K562 (cell line): Measurements from ENCODE around the gene GLIS1. TPM values are rescaled to one million over a fixed set of nuclear protein-coding genes. Genes with fewer than 3 reads are reported as not detected.

Source experiments
- ATAC-seq: fragments of 200-7000 bp; cut with Tn5 transposase; 3 replicates; pipeline ENCODE4 v1.9.1; 2020; ENCODE audit warnings: moderate library complexity
- BruUV-seq: library from RNA; stranded (reverse); fragments of 400-500 nt; replicated peaks from 2 replicates; lab custom pipeline; 2021; lab: Mats Ljungman, UMichigan
- CTCF ChIA-PET: fragments of 300-600 bp; formaldehyde crosslinking; extraction: SDS; loops from one replicate; lab custom pipeline; 2021; ENCODE audit warnings: low intra/inter-chr PET ratio; lab: Yijun Ruan, JAX
- POLR2A ChIA-PET: fragments of 300-600, 350-650 bp; sonication (Branson Sonifier 250); formaldehyde crosslinking; extraction: SDS; loops from one replicate; lab custom pipeline; 2021; ENCODE audit warnings: antibody characterized with exemption, inconsistent platforms; lab: Yijun Ruan, JAX
- DNase-seq, 4 experiments: peaks; one replicate each; pipeline versions ENCODE4 v3.0.0 to v3.0.0-alpha.2; 2011 to 2018; ENCODE audit warnings: low spot score in 3 of 4, mixed read lengths in 3 of 4; ENCODE audit errors: extremely low read depth in 1 of 4
- FAIRE-seq: peaks from 2 replicates; lab custom pipeline; 2011; peaks lifted over from hg19 to GRCh38; lab: Jason Lieb, UNC
- H2AFZ ChIP-seq: 2 replicates; pipeline ENCODE4 v1.6.0; 2011; ENCODE audit warnings: low read depth, low read length, control low read depth, inconsistent platforms
- H3K27ac ChIP-seq: fragments of 200-600 bp; 3 replicates; pipeline ENCODE4 v1.8.0; 2011; ENCODE audit warnings: low read depth, mild to moderate bottlenecking, control low read depth, inconsistent platforms, low read length, moderate library complexity, mixed read lengths; ENCODE audit errors: extremely low read depth
- H3K27me3 ChIP-seq, 2 experiments: fragments of 300-600 bp in 1 of 2; 2 replicates in 1 of 2; 3 replicates in 1 of 2; pipeline versions ENCODE4 v1.6.0 to v1.8.0; 2011; ENCODE audit warnings: inconsistent platforms in 2 of 2, low read length in 2 of 2, mild to moderate bottlenecking in 1 of 2, mixed read lengths in 1 of 2, moderate library complexity in 1 of 2; ENCODE audit not compliant: control insufficient read depth in 2 of 2, insufficient read depth in 2 of 2
- H3K36me3 ChIP-seq: fragments of 300-600 bp; 3 replicates; pipeline ENCODE4 v1.8.0; 2011; ENCODE audit warnings: mild to moderate bottlenecking, low read length, inconsistent platforms; ENCODE audit not compliant: control insufficient read depth, insufficient read depth
- H3K4me1 ChIP-seq, 2 experiments: fragments of 200-600 bp in 1 of 2; replicated peaks in 1 of 2; 2 replicates in 1 of 2; 3 replicates in 1 of 2; pipeline versions ENCODE4 v1.5.1 to v1.8.0; 2011; ENCODE audit warnings: inconsistent platforms in 2 of 2, low read length in 2 of 2, mild to moderate bottlenecking in 1 of 2, mixed read lengths in 1 of 2, moderate library complexity in 1 of 2; ENCODE audit not compliant: control insufficient read depth in 2 of 2, insufficient read depth in 2 of 2
- H3K4me2 ChIP-seq: 2 replicates; pipeline ENCODE4 v1.6.1; 2011; ENCODE audit warnings: low read length, control low read depth, inconsistent platforms, mixed read lengths; ENCODE audit not compliant: insufficient read depth
- H3K4me3 ChIP-seq: fragments of 200-600 bp; sonication (generic), shearing (Covaris generic); 2 replicates; pipeline ENCODE4 v1.5.1; 2016; ENCODE audit warnings: control low read depth, inconsistent platforms
- H3K79me2 ChIP-seq: fragments of 200-600 bp; 3 replicates; pipeline ENCODE4 v1.8.0; 2011; ENCODE audit warnings: low read length, inconsistent platforms; ENCODE audit not compliant: control insufficient read depth, insufficient read depth
- H3K9ac ChIP-seq, 2 experiments: 2 replicates each; pipeline versions ENCODE4 v1.6.0 to v1.6.1; 2011; ENCODE audit warnings: low read depth in 2 of 2, low read length in 2 of 2, control low read depth in 1 of 2, inconsistent platforms in 1 of 2, mild to moderate bottlenecking in 1 of 2, mixed read lengths in 1 of 2; ENCODE audit not compliant: insufficient read depth in 1 of 2
- H3K9me1 ChIP-seq: one replicate; pipeline ENCODE4 v1.6.0; 2011; ENCODE audit warnings: inconsistent platforms, mild to moderate bottlenecking, low read length, moderate library complexity; ENCODE audit not compliant: control insufficient read depth, insufficient read depth
- H3K9me3 ChIP-seq: replicated peaks from 2 replicates; pipeline ENCODE4 v1.5.1; 2011; ENCODE audit warnings: low read depth, low read length, inconsistent platforms; ENCODE audit not compliant: control insufficient read depth, insufficient read depth
- H4K20me1 ChIP-seq: replicated peaks from 2 replicates; pipeline ENCODE4 v1.6.1; 2011; ENCODE audit warnings: low read length, inconsistent platforms, mixed read lengths; ENCODE audit not compliant: control insufficient read depth, insufficient read depth
- ATF3 ChIP-seq, 2 experiments: fragments of 450-650 bp in 1 of 2; sonication (generic) in 1 of 2; formaldehyde crosslinking in 1 of 2; IDR thresholded peaks in 1 of 2; conservative IDR thresholded peaks in 1 of 2; 2 replicates each; pipeline versions ENCODE4 v1.6.1 to v1.8.1; 2016 to 2023; ENCODE audit warnings: mild to moderate bottlenecking in 2 of 2, moderate library complexity in 2 of 2, inconsistent platforms in 1 of 2, missing genetic modification reagents in 1 of 2
- DMBX1 ChIP-seq: fragments of 250-450 bp; sonication (Bioruptor Pico); IDR thresholded peaks from 2 replicates; pipeline ENCODE4 v1.8.0; 2022; ENCODE audit warnings: inconsistent platforms, mild to moderate bottlenecking, moderate library complexity, borderline replicate concordance
- ESRRB ChIP-seq: fragments of 250-450 bp; sonication (Bioruptor Pico); IDR thresholded peaks from 2 replicates; pipeline ENCODE4 v1.5.0; 2020; ENCODE audit warnings: mild to moderate bottlenecking, moderate library complexity, borderline replicate concordance
- EWSR1 ChIP-seq: fragments of 450-650 bp; IDR thresholded peaks from 2 replicates; pipeline ENCODE4 v1.6.1; 2018; ENCODE audit warnings: borderline replicate concordance, mild to moderate bottlenecking, low read depth, moderate library complexity; ENCODE audit not compliant: partially characterized antibody
- HDAC6 ChIP-seq: IDR thresholded peaks from 2 replicates; pipeline ENCODE4 v1.6.1; 2012; ENCODE audit warnings: low read depth, mild to moderate bottlenecking, control low read depth, inconsistent platforms, low read length, moderate library complexity
- KDM1A ChIP-seq, 2 experiments: fragments of 450-650 bp; IDR thresholded peaks; 2 replicates each; pipeline ENCODE4 v1.6.1; 2016; ENCODE audit warnings: mild to moderate bottlenecking in 2 of 2
- KDM2B ChIP-seq: fragments of 250-450 bp; sonication (Bioruptor Pico); IDR thresholded peaks from 2 replicates; pipeline ENCODE4 v1.8.0; 2021; ENCODE audit warnings: mild to moderate bottlenecking, moderate library complexity
- KLF16 ChIP-seq: IDR thresholded peaks from 2 replicates; pipeline ENCODE4 v1.6.1; 2016; ENCODE audit warnings: antibody characterized with exemption
- NCOA2 ChIP-seq, 2 experiments: fragments of 450-650 bp; IDR thresholded peaks; 2 replicates each; pipeline ENCODE4 v1.6.1; 2018; ENCODE audit warnings: mild to moderate bottlenecking in 2 of 2, moderate library complexity in 1 of 2; ENCODE audit not compliant: partially characterized antibody in 2 of 2
- SIN3B ChIP-seq: fragments of 450-650 bp; IDR thresholded peaks from 2 replicates; pipeline ENCODE4 v1.6.1; 2017; ENCODE audit warnings: low read depth, mild to moderate bottlenecking, moderate library complexity
- TAF9B ChIP-seq: fragments of 450-650 bp; IDR thresholded peaks from 2 replicates; pipeline ENCODE4 v1.6.1; 2018; ENCODE audit warnings: mild to moderate bottlenecking; ENCODE audit not compliant: partially characterized antibody
- TCF7 ChIP-seq: sonication (generic); IDR thresholded peaks from 2 replicates; pipeline ENCODE4 v1.6.1; 2016; ENCODE audit warnings: antibody characterized with exemption, borderline replicate concordance
- XRCC3 ChIP-seq: fragments of 450-650 bp; IDR thresholded peaks from 2 replicates; pipeline ENCODE4 v1.6.1; 2017; ENCODE audit warnings: mild to moderate bottlenecking, moderate library complexity
- ZNF436 ChIP-seq: fragments of 250-450, 450-650 bp; sonication (Bioruptor Pico); formaldehyde crosslinking; IDR thresholded peaks from 2 replicates; pipeline ENCODE4 v1.7.0; 2020; ENCODE audit warnings: mild to moderate bottlenecking
- WGBS: fragments of 100-300 bp; shearing (Covaris generic); methylation state at CpG from one replicate; pipeline ENCODE4 v1.1.6; 2016; ENCODE audit warnings: low coverage, mixed read lengths; ENCODE audit not compliant: insufficient coverage; ENCODE audit errors: missing lambda C conversion rate; 5-methylcytosine and 5-hydroxymethylcytosine counted together
- in situ Hi-C: fragments of 300-500 bp; cut with MboI; formaldehyde crosslinking; loops from 4 replicates; pipeline ENCODE4 v1.15.0; 2018; ENCODE audit warnings: inconsistent platforms, mixed read lengths
- intact Hi-C: fragments of 100-400 bp; cut with micrococcal nuclease; formaldehyde crosslinking; loops from 2 replicates; pipeline ENCODE4 v1.14.2; 2022
- polyA plus RNA-seq, 8 experiments: library from polyadenylated mRNA; depleted of rRNA in 4 of 8; stranded (reverse) in 5 of 8; unstranded in 3 of 8; fragments of >200 nt; fragmentation: Nextera tagmentation in 2 of 8; fragmentation: Illumina TruSeq in 1 of 8; extraction: Ambion mirVana in 2 of 8; extraction: Trizol in 1 of 8; gene quantifications; 2 replicates each; pipeline versions ENCODE4 v1.2.1 to v1.2.3, GENCODE V29; 2011 to 2014; ENCODE audit warnings: inconsistent platforms in 1 of 8, missing spikeins in 1 of 8
- total RNA-seq, 7 experiments: library from RNA; depleted of rRNA in 6 of 7; stranded (reverse); fragments of >200 nt in 6 of 7; fragmentation: Illumina TruSeq in 2 of 7; extraction: Trizol in 2 of 7; gene quantifications; 2 replicates each; pipeline versions ENCODE4 v1.2.1 to v1.2.3, GENCODE V29; 2011 to 2021; ENCODE audit warnings: low replicate concordance in 1 of 7
- TF ChIP-seq, protein P1 (sequence below): sonication (generic); formaldehyde crosslinking; IDR thresholded peaks from 2 replicates; pipeline ENCODE4 v1.8.0; 2022; ENCODE audit warnings: mild to moderate bottlenecking, missing genetic modification reagents

GLIS1 gene
- total and polyA plus RNA-seq, 9 of the 15 experiments (the other 6 are each of a cell fraction or from before 2014, with no cell fraction given), result not detected

DNA sequence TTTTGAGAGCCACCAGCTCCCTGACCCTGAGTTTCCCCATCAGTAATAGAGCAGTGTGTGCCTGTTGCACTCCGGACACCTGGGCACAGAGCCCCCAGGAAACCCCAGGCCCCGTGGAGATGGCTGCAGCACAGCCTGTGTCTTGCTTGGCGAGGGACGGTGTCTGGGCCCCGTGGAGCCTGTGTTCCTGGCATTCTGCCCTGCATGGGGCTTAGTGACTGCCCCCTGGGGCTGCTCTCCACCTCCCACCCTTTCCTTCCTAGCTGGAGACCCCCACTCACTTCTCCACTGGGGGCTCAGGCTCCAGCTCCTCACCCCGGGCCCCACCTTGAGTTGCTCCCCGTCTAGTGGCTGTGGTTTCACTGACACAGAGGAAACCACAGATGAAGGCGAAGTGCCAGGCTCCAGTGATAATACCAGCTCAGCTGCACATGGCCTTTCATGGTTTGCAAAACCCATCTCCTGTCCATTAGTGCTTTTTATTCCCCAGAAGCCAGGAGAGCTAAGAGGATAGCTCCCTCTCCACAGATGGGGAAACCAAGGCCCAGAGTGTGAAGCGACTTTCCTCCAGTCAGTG, 240.3 kb downstream of the GLIS1 start:
- under 1% methylated on average over 9 of the region's 9 CpGs for WGBS
- Histone ChIP-seq H3K9ac (no peak overlapping the region; a peak in 1 of 4 replicates), H3K4me3 (no peak overlapping the region), H3K9me3 (no peaks in the 10 kb centered on the region), H3K4me1 (peaks cover 0 to 16% of the 10 kb centered on the region in 2 experiments; a peak in 1 of 5 replicates), H3K27ac (no peak overlapping the region), H4K20me1 (no peaks in the 10 kb centered on the region; the same call in 1 of the 2 replicates), H3K79me2 (no peaks in the 10 kb centered on the region), H3K4me2 (no peak overlapping the region), H2AFZ (no peak overlapping the region), H3K27me3 (peaks cover 27 to 52% of the 10 kb centered on the region in 2 experiments; a peak in 4 of 5 replicates), H3K9me1 (no peaks in the 10 kb centered on the region), H3K36me3 (no peaks in the 10 kb centered on the region)
- DNase-seq (no peak), ATAC-seq (no peak), FAIRE-seq (no peak)
- POLR2A ChIA-PET, result interaction anchor here (0.6 to 0.8 kb wide), 2 partner anchors 150 to 168 kb away, joined by 3 read pairs; no protein-coding TSS in a partner anchor
- intact Hi-C loops (no loop called here), in situ Hi-C loops (no loop called here)
- CTCF ChIA-PET, result no interaction called here
- no TSS peak for BruUV-seq
- TF ChIP-seq KDM1A (IDR thresholded peaks at IDR 0.05), result no peak
- TF ChIP-seq, protein P1, sequence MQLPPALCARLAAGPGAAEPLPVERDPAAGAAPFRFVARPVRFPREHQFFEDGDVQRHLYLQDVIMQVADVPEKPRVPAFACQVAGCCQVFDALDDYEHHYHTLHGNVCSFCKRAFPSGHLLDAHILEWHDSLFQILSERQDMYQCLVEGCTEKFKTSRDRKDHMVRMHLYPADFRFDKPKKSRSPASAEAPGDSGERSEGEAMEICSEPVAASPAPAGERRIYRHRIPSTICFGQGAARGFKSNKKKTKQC (CRISPR knock-in tag), result no peak
- TF ChIP-seq NCOA2 (IDR thresholded peaks at IDR 0.05; ENCODE audit: partially characterized antibody in 2 of 2), result no peak
- TF ChIP-seq XRCC3, result no peak
- TF ChIP-seq TCF7, result no peak
- no peak for TF ChIP-seq TAF9B
- TF ChIP-seq KLF16, result no peak
- TF ChIP-seq ZNF436 (CRISPR knock-in tag), result no peak
- no peak for TF ChIP-seq KDM2B (CRISPR knock-in tag)
- no peak for TF ChIP-seq HDAC6
- no peak for TF ChIP-seq EWSR1
- TF ChIP-seq ESRRB (CRISPR knock-in tag), result no peak
- no peak for TF ChIP-seq DMBX1 (CRISPR knock-in tag)
- TF ChIP-seq ATF3 (IDR thresholded peaks at IDR 0.05), result no peak
- TF ChIP-seq ATF3 (CRISPR knock-in tag; conservative IDR thresholded peaks at IDR 0.05), result no peak
- no peak for TF ChIP-seq SIN3B
